GM18858 (cell line): ENCODE measurements around the gene NCAPD2.
"Not testable (repeated sequence)": the region's sequence is repeated elsewhere in the genome, so short reads cannot be mapped to it uniquely, and the experiment has no call there.

Source experiments
- ATAC-seq: cut with Tn5 transposase; IDR thresholded peaks from one replicate; pipeline ENCODE4 v1.9.1; 2021; ENCODE audit not compliant: unreplicated experiment

Gene NCAPD2

DNA sequence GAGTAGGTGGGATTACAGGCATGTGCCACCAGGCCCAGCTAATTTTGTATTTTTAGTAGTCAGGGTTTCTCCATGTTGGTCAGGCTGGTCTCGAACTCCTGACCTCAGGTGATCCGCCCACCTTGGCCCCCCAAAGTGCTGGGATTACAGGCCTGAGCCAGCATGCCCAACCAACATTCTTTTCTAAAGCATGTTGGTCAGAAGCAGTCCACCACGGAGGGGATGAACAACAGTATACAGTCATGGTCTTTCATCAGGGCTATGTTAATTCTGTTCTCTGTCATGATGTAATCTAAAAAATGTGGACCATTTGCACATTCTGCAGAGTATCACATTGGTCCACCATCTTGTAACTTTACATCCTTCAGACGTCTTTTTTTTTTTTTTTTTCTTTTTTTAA is 4.5 kb upstream of the NCAPD2 start:
- no peak for ATAC-seq

GRCh38 chr12:6490673-6491072 is 3.2 kb upstream of the NCAPD2 start:
- not testable (repeated sequence) for ATAC-seq

DNA sequence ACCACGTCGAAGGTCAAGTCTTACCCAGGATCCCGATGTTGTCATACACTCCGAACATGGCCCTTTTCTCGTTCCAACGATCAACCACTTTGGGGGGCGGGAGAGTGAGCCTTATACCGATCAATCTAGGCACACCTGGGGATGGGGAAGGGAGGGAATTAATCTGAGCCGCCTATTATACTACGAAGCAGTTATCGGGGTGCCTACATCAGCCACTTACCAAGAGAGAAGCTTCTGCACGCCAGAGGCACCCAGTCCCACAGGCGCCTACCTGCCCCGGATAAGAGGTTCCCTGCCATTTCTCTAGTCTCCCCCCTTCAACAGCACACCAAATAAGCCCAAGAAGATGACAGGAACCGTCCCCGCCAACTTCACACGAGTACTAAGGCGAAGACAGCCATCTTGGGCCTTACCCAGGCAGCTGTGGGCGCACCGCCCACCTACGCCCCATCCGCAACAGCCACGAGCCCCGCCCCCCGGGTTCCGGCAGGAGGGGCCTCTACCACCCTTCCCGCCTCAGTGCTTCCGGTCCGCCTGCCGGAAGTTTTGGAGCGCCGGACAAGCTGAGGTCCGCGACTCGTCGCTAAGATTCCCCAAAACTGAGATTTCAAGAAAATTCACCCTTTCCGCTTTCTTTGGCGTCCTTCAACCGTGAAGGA is 935 bp upstream of the NCAPD2 start, which contains the start of gene MRPL51:
TSS of gene MRPL51 (minus strand) at position 425 of the 659 bp plus-strand sequence. CDS start at position 299, 126 bp downstream.
- no peak for ATAC-seq

GRCh38 chr12:6494258-6494743 is 399 bp downstream of the NCAPD2 start:
- no peak for ATAC-seq

GRCh38 chr12:6494968-6495367 is 1.1 kb downstream of the NCAPD2 start:
- ATAC-seq: no peak

DNA sequence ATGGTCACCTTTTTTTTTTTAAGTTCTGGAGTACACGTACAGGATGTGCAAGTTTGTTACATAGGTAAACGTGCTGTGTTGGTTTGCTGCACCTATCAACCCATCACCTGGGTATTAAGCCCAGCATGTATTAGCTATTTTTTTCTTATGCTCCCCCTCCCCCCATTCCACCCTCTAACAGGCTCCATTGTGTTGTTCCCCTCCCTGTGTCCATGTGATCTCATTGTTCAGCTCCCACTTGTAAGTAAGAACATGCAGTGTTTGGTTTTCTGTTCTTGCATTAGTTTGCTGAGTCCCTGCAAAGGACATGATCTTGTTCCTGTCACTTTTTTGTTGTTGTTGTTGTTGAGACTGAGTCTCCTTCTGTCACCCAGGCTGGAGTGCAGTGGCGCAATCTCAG is 3.4 kb downstream of the NCAPD2 start:
- ATAC-seq: not testable (repeated sequence)

DNA sequence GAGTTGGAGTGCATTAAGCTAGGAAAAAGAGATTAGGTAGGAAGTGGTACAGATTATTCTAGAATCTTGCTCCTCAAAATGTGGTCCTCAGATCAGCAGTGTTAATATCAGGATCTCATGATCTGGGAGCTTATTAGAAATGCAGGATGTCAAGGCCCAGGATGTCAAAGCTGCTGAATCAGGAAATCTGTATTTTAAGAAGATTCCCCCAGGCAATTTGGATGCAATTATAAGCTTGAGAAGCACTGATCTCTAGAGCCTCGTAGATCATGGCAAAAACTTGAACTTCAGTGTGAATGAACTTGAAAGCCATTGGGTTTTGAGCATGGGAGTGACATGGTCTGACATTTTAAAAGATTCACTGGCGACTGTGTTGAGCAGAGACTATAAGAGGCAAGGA is 6.6 kb downstream of the NCAPD2 start:
- no peak for ATAC-seq

DNA sequence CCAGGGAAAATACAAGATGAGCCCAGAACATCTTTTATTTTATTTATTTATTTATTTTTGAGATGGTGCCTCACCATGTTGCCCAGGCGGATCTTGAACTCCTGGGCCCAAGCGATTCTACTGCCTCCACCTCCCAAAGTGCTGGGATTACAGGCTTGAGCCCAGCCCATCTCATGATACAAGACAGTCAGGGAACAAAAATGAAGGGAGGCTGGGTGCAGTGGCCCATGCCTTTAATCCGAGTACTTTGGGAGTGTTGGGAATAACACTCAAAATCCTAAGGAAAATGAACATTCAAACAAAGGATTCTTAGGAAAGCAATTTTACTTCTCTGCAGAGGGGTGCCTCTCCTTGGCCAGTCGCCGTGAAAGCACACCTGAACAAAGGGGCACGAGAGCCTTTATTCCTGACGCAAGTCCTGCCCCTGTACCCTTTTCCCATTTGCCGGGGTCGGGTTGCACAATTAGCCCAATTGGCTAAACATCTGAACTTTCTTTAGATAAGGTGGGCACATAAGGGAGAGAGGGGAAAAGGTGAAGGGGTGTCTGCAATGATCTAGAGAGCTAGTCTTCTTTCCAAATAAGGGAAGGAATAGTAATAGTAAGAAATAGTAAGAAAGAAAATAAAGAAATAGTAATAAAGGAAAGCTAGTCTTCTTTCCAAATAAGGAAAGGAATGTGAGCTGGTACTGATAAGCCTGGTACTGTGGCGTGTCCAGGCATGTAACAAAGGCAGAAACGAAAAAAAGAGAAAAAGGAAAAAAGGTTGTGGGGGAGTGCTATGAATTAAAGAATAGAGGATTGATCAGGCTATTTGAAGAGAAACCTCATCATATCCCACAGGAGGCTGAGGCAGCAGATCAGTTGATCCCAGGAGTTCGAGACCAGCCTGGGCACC is 13.4 kb downstream of the NCAPD2 start:
- no peak for ATAC-seq

DNA sequence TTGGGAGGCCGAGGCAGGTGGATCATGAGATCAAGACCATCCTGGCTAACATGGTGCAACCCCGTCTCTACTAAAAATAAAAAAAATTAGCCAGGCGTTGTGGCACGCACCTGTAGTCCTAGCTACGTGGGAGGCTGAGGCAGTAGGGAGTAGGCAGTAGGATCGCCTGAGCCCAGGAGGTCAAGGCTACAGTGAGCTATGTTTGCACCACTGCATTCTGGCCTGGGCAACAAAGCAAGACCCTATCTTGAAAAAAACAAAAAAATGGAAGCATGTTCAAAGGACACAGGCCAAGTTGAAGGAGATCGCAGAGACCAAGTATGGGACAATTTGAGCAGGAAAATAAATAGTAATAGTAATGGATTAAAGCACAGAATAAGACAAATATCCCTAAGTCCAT is 14.2 kb downstream of the NCAPD2 start:
- ATAC-seq: no peak

DNA sequence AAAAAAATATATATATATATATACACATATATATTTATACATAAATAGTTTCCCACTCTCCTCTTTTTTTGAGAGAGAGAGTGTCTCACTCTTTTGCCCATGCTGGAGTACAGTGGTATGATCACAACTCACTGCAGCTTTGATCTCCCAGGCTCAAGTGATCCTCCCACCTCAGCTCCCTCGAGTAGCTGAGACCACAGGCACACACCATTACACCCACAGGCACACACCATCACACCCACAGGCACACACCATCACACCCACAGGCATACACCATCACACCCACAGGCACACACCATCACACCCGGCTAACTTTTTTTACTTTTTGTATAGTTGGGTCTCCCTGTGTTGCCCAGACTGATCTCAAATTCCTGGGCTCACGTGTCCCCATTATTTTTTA is 26.3 kb downstream of the NCAPD2 start:
- ATAC-seq: no peak

DNA sequence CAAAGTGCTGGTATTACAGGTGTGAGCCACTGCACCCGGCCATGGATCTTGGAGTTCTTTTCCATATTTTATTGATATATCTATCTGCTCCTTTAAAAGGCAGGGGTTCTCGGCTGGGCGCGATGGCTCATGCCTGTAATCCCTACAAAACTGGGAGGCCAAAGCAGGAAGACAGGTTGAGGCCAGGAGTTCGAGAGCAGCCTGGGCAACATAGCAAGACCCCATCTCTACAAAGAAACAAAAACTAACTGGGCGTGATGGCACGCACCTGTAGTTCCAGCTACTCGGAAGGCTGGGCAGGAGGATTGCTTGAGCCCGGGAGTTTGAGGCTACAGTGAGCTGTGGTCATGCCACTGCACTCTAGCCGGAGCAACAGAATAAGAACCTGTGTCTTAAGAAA is 28.3 kb downstream of the NCAPD2 start:
- ATAC-seq: no peak

DNA sequence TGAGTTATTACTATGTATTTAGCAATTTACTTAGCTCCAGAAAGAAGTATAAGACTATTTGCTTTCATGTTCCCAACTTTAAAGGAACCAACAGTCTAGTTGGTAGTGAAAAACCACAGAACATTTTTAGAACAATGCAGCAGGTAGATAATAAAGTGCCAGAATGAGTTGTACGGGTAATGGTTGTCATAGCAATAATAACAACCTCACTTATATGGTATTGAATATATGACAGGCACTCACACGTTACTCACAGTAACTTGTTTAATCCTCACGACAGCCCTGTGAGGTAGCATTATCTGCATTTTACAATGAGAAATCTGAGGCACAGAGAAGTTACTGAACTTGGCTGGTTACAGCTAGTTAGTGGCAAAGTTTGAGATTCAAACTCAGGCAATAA is 29.8 kb downstream of the NCAPD2 start:
- no peak for ATAC-seq

DNA sequence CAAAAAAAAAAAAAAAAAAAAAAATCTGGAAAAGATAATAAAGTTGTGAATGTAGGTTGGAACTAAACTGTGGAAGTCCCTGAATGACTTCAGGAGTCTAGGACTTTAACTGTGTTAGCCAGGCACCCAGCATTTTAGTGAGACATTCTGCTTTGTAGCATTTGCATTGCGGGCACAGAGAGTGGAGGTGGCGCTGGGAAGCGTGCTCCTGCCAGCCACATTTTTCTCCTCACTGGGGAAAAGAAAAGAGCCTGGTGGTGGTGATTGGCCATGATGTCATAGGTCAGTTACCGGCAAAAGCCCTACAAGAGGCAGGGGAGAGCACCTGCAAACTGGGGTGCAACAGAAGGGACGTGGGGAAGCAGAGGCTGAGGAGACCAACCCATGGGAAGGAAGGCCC is 30.7 kb downstream of the NCAPD2 start:
- no peak for ATAC-seq

DNA sequence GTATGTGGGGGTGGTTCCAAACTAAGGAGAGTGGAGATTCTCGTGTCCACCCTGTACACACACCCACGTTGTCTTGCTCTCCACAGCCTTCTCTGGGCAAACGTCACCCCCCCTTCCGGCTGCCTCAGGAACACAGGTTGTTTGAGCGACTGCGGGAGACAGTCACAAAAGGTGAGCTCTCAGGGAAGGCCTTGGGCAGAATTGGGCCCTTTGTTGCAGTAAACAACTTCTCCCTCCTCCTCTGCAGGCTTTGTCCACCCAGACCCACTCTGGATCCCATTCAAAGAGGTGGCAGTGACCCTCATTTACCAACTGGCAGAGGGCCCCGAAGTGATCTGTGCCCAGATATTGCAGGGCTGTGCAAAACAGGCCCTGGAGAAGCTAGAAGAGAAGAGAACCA is 32.3 kb downstream of the NCAPD2 start:
- ATAC-seq: no peak

- no peak for ATAC-seq
These were observed 33.0 kb downstream of the NCAPD2 start for GRCh38 chr12:6526766-6527525.

GRCh38 chr12:6527711-6528110 is 33.8 kb downstream of the NCAPD2 start:
- ATAC-seq: no peak

GRCh38 chr12:6528539-6529235 is 34.8 kb downstream of the NCAPD2 start:
- ATAC-seq: no peak

- no peak for ATAC-seq
These were observed 35.4 kb downstream of the NCAPD2 start for GRCh38 chr12:6529291-6529737.

DNA sequence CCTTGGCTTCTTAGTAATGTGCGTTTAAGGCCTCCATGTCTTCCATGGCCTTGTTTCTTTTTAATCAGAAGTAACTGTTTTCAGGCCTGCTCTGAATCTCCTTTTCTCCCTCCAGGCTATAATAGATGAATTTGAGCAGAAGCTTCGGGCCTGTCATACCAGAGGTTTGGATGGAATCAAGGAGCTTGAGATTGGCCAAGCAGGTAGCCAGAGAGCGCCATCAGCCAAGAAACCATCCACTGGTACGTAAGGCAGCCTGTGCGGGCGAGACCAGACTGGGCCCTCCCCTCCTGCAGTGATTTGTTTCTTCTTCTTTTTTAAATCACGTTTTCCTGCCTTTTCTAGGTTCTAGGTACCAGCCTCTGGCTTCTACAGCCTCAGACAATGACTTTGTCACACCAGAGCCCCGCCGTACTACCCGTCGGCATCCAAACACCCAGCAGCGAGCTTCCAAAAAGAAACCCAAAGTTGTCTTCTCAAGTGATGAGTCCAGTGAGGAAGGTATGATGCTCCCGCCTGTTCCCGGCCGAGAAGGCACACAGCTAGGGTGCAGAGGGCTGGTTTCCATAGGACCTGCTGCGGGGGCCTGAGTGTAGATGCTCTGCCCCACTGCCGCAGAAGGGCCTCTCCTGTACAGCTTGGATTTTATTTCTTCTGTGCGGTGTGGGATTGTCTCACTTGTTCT is 36.8 kb downstream of the NCAPD2 start:
- ATAC-seq: no peak
